AG08396 (cell line): ENCODE measurements around the gene ABCB9.
A peak's percentile ranks its signal among the peaks of the same experiment; 100 is the strongest.
"Not testable (repeated sequence)": the region's sequence is repeated elsewhere in the genome, so short reads cannot be mapped to it uniquely, and the experiment has no call there.

Experiments
- DNase-seq: peaks from one replicate; pipeline ENCODE4 v3.0.0; 2012; ENCODE audit warnings: low spot score, mixed read lengths

The ABCB9 gene

DNA sequence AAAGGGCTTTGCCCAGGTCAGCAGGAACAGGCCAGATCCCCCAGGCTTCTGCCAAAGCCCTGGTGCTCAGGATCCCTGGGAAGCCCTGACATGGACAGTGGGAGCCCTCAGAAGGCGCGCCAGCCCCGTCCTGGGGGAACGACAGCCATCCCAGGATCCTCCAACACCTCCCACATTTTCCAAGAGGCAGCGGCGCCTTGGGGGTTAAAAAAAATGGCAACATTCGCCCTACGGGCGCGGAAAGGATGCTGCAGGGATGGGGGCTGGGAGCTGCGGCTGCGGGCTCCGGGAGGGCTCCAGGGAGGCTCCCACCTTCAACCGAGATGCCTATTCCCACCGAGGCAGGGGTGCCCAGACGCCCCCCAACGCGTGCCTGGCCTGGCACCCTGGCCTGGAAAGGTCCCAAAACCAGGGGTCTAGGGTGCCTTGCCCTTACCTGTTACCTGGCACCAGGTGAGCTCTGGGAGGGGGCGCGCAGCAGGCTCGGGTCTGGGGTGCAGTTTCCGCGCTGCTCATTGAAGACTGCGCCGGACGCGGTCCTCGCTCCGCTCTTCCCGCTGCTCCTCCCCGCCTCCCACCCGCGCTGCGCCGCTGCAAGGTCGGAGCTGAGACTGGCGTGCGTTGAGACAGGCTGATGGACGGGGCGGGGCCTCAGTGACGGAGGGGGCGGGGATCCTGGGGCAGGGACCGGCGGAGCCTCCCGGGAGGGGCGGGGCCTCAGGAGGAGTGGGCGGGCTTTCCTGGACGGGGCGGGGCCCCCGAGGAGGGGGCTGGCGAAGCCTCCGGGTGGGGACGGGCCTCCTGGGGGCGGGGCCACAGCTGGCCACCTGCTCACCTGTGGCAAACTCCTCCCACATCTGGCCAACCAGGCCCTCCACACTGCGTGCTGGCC lies at the start of gene ABCB9:
Gene ABCB9, minus strand, starts transcription at position 613 of the 892 bp plus-strand sequence. CDS start 6,228 bp downstream, outside the sequence.
- peak; percentile 97 for DNase-seq

DNA sequence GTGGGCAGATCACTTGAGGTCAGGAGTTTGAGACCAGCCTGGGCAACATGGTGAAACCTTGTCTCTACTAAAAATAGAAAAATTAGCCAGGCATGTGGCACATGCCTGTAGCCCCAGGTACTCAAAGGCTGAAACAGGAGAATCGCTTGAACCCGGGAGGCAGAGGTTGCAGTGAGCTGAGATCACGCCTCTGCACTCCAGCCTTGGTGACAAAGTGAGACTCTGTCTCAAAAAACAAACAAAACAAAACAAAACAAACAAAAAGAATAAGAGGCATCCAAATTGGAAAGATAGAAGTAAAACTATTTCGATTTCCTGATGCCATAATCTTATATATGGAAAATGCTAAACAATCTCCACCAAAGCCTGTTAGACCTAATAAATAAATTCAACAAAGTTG lies 48.2 kb upstream of the ABCB9 start:
- DNase-seq: not testable (repeated sequence)

DNA sequence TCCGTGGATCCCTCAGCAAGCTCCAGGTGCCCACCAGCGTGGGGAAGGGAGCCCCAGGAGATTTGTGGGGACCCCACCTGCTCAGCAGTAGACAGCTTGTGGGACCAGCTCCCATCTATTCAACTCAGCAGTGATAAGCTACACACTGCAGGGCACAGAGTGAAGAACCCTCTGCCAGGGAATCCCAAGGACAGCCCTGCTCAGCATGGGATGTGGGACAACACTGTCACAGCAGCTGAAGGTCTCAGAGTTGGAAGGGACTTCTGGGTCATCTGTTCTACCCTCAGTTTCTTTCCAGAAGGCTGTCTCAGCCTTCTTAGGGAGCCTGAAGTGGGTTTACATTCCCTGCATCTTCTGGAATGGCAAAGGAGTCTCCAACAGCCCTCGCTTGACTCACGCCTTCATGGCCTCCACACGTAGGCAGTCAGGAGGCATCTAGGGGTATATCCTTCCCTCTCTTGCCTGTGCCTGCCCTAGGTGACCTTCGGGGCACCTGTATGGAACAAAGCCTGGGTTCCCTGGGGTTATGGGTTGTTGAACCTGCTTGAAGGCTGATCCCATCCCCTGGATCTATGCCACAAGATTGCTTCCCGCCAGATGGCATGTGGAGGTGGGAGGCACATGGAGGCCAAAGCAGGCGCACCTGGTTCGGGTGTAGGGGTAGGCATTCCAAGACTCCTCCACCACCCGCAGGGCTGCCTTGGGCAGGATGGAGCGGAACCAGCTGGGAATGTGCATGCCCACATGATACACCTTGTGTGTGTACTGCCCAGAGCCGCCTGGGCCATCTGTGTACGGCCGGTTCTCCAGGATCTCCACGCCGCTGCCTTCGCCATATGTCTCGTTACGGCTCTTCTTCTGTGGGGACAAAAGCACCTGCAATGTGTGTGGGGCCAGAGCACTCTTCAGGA lies 47.2 kb upstream of the ABCB9 start:
- DNase-seq: no peak

DNA sequence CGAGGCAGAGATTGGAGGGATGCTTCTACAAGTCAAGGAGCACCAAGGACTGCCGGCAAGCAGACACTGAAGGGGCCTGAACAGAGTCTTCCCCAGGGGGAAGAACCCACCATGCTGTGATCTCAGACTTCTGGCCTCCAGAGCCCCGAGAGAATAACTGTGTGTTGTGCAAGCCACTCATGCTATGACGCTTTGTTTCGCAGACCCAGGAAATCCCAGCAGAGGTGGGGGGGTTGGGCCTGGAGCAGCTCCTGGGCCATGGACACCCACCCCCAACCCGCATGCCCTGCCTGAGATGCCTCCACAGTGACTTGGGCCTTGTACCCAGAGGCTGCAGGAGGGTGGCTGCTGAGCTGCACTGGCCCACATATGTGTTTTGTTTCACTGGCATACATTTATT lies 45.4 kb upstream of the ABCB9 start:
- DNase-seq: no peak

DNA sequence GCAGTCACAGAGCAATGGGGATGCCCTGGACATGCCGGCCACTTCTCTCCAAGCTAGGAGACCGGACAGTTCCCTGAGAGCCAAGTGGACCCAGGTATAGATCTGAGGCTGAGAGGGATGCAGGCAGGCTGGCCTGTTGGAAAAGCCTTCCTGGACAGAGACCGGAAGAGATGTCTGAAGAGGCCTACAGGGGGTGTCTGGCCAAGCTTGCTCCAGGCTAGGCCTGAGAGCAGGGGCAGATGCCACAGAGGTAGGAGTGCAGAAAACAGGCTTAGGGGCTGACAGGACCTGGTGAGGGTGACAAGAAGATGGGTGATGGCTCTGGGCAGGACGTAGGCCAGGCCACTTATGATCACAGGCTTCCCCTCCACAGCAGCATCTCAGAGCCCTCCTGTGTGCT lies 44.4 kb upstream of the ABCB9 start:
- DNase-seq: no peak

DNA sequence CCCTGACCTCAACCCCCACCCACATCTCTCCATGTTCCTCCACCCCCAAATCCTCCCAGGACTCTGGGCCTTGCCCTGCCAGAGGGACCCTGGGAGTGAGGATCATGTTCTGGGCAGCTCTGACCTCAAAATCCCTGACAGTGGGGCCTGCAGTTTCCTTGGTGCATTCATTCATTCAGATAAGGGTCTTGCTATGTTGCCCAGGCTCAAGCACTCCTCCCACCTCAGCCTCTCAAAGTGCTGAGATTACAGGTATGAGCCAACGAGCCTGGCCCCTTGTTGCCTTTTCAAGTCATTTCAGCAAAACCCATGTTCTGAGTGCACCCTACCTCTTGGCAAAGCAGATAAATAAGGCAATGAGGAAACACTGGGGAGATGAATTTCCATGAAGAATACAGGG lies 43.8 kb upstream of the ABCB9 start:
- DNase-seq: no peak

DNA sequence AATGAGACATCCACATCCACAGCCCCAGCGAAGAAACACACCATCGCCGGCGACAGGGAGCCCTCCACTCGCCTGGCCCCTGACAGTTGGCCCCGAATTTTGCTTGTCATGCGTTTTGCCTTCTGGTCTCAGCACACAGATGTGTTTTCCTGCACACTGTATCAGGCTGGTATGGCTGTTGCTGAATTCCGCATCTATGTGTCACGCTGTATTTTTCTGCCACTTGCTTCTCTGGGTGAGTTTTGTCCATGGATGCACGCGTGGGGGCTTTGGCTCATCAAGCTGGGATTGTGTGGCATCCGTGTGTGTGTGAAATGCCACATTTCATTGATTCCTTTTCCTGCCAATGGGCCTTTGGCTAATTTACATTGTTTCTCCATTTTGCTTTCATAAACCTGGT lies 40.7 kb upstream of the ABCB9 start:
- DNase-seq: peak; percentile 36

DNA sequence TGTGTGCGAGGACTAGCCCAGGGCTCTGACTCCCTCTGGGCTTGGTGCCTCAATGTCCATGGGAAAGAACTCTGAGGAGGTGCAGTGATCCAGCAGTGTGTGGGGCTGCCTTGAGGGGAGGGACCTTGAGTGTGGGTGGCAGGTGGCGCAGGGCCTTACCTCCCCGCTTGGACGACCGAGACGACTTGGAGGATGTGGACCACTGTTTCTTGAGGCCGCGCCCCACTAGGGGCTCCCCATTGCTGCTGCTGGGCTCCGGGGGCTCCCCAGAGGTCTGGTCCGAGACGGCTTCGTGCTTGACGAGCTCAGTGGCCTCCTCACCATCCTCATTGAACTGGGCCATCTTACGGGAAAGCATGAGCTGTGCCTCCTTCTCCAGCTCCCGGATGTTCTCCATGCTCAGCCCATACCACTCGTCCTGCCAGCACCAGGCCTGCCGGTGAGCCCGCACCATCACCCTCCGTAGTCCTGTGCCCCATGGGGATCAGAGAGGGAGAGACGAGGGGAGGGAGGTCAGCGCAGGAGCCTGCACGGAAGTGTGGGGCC lies 38.9 kb upstream of the ABCB9 start:
- no peak for DNase-seq

DNA sequence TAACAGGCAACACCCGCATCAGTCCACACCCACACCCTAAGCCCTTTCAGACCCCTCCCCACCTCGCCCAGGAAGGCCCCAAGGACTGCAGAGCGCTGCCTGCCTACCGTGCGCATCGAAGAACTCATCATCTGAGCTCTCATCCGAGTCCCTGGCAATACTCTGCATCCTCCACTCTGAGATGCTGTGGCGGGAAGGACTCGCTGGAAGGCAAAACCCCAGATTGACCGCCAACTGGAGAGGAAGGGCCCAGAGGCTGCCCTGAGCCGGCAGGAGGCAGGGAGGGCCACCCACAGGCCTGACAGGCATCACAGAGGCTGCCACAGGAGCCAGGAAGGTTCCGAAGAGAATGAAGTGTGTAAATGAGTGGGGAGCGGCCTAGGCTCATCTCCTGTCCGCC lies 38.0 kb upstream of the ABCB9 start:
- DNase-seq: no peak

DNA sequence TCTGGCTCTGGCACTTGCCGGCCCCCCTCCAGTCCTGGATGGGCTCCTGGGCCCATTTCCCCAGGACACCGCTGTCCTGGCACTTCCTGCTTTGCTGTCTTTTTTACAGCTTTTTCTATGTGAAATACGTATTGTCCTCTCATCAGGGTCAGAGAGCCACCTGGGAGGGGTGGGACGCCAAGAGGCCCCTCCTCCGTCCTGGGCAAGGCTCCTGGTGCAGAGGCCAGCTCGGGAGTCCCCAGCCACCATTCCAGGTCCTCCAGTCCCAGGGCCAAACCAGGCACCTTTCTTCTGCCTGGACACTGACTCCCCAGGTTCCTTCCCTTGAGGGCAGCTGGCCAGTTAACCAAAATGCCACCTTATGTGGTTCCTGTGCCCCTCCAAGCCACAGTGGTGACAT lies 37.0 kb upstream of the ABCB9 start:
- DNase-seq: no peak

DNA sequence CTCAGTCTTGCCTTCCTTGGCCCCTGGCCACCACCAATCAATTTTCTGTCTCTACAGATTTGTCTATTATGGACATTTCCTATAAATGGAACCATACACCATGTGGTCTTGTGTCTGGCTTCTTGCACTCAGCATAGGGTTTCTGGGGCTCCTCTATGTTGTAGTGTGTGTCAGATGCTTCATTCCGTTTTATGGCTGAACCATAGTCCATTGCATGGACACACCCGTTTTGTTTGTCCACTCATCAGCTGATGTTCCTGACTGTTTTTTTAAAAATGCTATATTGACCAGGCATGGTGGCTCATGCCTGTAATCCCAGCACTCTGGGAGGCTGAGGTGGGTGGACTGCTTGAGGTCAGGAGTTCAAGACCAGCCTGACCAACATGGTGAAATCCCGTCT lies 35.2 kb upstream of the ABCB9 start:
- DNase-seq: no peak

DNA sequence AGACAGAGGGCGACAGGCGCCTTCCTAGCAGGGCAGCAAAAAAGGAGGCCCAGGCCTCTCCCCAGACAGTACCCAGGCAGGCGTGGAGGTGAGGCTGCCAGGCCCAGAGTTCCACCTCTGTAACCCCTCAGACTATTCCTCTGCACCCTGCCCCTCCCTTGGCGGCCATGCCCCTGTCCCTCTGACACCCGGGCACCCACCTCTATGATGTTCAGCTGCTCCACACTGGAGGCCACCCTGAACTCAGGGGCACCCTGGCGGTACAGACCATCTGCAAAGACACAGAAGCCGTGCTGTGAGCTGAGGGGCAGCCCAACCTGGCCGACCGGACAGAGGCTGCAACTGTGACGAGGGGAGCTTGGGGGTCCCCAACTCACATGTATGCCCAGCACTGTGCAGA lies 34.3 kb upstream of the ABCB9 start:
- no peak for DNase-seq

DNA sequence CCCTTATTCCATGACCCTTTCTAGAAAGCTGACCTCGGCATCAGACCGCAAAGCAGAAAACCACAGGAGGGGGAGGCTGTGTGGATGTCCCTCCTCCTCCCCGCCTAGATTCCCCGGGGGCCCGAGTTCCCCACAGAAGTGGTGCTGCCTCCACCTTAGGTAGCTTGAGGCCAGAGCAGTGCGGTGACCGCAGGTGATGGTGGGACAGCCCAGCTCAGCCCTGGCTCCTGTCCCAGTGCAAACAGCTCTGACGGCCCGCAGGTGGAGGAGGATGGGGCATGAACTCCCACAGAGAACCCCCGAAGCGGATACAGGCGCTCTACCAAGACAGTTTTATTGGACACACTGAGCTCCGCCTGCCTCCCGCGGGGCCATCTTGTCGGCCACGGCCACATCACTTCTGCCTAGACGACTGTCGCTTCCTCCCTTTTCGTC lies 33.7 kb upstream of the ABCB9 start:
- no peak for DNase-seq

DNA sequence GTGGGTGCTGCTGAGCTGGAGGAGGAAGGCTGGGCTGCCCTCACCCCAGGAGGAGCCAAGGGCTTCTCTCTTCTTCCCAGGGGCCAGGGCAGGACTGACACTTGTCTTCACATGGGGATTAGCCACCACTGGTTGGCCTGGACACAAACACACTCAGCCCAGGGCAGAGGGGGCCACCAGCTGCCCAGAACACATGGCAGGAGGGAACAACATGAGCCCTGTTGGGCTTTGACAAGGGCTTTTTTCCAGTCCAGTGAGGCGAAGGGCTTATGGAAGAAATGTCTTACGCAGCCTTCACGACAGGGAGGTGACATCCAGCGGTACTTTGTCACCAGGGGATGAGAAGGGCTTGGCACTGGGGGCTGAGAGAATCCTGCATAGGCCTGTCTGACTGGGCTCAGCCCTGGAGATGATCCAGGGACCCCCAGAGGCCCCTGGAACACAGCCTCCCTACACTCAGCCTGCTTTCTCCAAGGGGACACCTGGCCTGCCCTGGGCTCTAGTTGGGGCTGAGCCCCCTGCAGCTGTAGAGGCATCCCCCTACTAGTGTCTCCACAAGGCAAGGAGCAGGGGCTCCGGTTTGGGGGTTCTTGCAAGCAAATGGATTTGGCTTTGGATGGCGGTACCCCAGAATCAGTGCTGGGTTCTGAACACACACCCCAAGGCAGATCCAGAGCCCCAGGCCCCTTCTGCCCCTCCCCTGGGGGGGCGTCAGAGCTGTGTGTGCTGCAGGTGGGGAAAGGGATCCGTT lies 33.1 kb upstream of the ABCB9 start:
- no peak for DNase-seq

DNA sequence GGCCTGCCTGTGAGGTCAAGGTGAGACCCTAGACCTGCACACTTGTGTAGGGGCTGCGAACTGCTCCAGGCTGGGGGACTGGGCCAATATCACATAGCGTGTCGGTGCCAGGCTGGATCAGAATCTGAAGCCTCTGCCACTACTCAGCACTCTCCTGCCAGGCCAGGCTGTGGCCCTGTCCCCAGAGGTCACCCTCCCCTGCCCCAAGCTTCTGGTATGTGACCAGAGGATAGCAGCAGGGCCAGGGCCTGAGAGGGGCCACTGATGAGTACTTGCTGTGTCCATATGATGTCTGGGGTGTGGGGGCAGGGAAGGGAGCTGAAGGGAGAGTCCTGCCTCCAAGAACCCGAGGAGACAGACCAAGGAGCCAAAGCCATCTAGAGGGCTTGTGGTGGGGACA lies 32.1 kb upstream of the ABCB9 start:
- DNase-seq: no peak

DNA sequence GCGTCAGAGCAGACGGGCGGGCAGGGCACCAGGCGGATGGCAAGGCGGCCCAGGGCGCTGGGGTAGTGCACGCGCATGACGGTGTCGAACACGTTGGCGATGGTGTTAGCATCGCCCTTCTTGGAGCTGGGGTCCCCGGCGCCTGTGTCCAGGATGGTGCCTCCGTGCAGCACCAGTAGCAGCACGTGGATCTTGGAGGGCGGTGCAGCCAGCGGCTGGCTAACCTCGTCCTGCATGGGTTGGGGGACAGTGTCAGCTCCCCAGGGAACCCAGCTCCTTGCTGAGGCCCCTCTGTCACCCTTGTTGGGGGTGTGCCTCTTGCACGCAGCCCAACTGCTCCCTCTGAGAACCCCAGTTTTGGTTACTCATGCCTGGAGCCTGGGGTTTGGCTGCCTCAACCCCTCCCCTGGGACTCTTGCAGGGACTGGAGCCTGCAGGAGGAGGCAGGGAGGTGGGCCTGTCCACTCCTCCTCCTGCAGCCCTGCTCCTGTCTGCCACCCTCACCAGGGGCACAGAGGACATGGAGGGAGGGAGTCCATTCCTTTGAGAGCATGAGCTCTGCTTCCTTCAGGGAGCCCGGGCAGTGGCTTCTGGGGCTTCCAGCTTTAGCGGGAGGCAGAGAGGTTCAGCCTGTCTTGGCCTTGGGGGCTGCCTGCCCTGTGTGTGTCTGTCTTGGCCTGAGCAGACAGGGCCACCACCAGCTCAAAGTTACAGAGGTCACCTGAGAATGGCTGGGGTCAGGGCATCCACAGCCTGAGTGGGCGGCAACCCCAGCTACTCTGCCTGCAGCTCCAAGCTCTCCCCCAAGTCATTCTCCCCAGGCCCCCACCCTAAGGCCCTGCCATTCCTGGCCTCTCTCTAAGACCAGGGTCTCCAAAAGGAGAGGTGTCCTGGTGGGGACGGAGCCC lies 31.3 kb upstream of the ABCB9 start:
- no peak for DNase-seq

DNA sequence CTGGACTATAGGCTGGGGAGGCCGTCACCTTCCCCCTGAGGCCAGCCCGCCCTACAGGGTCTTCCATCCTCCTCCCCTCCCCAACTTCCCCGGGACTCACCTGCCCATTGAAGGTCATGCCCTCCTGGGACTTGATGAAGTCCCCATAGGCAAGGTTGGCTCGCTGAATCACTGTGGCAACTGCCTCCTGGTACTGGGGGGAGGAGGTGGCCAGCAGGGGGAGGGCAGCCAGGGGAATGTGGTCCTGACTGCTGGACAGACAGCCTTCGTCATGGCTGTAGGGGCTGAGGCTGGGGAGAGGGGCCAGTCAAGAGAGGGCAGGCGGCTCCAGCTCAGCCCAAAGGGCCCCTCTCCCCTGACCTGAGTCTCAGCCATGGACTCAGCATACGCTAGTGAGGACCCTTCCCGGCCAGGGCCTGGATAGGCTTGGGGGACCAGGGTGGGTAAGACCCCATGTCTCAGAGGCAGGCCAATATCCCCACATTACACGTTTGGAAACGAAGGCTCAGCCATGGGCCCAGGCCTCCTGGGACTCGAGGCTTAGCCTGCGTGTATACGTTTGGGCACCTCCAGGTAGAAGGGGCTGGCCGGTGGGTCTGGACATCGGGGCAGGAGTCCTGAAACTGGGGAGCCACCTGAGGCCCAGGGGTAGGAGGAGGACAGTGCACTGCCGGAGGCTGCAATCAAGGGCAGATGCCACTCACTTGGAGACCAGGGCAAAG lies 30.5 kb upstream of the ABCB9 start:
- no peak for DNase-seq

DNA sequence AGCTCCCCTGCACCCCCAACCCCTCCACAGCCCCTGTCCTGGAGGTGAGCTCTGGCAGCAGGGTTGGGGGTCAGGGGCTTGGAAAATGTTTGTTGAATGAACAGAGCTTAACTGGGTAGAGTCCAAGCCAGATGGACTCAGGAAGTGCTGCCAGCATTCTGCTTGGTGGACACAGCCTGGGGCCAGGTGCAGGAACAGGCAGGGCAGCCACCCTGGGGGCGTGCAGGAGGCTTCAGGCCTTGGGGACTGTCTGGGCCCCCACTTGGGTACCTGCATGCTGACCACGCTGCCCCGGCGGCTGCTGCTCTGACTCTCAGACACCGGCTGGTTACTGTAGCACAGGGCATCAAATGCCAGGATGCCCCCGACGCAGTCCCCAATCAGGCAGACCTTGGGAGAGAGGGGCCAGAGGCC lies 29.9 kb upstream of the ABCB9 start:
- DNase-seq: no peak

DNA sequence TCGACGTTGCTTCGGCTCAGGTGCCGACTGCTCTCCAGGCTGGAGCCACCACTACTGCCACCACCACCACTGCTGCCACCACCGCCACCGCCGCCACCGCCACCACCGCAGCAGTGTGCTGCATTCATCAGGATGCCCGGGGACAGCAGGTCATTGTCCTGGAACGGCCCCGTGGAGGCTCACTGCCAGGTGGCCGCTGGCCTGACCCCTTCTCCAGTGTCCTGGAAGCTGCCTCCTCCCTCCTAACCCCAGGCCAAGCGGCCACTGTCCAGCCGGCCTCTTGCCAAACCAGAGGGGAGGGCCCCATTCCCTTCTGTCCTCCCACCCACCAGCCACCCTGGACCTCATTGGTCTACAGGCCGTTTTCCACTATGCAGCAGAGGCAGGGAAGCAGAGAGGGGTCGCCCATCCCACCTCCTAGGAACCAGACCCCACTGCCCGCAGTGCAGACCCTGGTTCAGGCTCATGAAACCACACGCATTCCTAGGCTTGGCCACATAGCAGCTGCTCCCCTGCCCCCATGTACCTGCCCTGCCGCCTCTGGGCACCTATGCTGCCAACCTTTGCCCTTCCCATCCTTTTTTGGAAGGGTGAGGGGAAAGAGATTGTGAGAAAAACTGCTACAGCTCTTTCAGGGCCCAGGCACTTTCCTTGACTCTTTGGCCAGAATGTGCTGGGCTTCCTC lies 29.4 kb upstream of the ABCB9 start:
- DNase-seq: no peak
